Activated naive CD4-positive, alpha-beta T cell treated with anti-CD3 and anti-CD28 coated beads, Interleukin-2, amount 50 U/mL, for 72 hours (primary cell): ENCODE data around the gene RXRA. TPM values are rescaled to one million over a fixed set of nuclear protein-coding genes. Genes with fewer than 3 reads are reported as not detected.

Source experiments
- ATAC-seq, 2 donors: fragments of 150-1000 bp; cut with Tn5 transposase; 2 replicates each; pipeline ENCODE4 v1.10.0; 2021; ENCODE audit warnings: mild to moderate bottlenecking in 2 of 2, moderate library complexity in 2 of 2
- DNase-seq, 2 donors: peaks; one replicate each; pipeline ENCODE4 v3.0.0; 2021 to 2022; ENCODE audit warnings: low spot score in 2 of 2
- H3K27ac Mint-ChIP-seq, 2 donors: one replicate each; pipeline ENCODE4 v1.8.0; 2022; ENCODE audit warnings: mild to moderate bottlenecking in 2 of 2, mixed read lengths in 2 of 2
- H3K36me3 Mint-ChIP-seq, 2 donors: one replicate each; pipeline ENCODE4 v1.8.0; 2022; ENCODE audit warnings: mixed read lengths in 2 of 2
- H3K9me3 Mint-ChIP-seq, 2 donors: one replicate each; pipeline ENCODE4 v1.8.0; 2022; ENCODE audit warnings: mixed read lengths in 2 of 2
- total RNA-seq, 2 donors: library from RNA; stranded (reverse); gene quantifications; one replicate each; pipeline ENCODE4 v1.2.3, GENCODE V29; 2022

RXRA gene
- total RNA-seq, 2 donors from 2014 or later, result 0.25 to 7.9 TPM

DNA sequence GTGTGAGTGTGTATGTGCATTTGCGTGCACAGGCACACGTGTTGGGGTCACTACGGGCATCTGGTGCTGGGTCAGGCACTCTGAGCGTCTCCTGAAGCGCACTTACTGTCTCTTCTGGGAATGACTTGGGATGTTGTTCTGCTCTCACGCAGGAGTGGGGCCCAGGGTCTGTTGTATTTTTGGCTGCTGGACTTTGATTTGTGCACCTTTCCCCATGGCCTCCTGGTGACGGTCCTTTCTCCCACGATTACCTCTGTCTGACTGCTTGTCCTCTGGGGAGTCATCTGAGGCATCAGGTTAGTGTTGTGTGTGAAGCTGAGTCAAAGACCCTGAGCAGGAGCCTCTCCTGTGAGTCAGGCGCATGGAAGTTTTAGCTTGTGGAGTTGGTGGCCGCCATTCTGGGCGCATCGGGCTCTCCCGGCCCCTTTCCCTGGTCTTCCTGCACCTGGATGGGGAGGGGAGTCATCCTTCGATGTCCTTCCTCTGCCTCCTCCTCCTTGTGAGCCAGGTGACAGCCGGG is 62.1 kb downstream of the RXRA start:
- no peak for DNase-seq
- Mint-ChIP-seq H3K9me3 (no peaks in the 10 kb centered on the region), H3K36me3 (no peaks in the 10 kb centered on the region), H3K27ac (no peak overlapping the region)
- no peak for ATAC-seq

DNA sequence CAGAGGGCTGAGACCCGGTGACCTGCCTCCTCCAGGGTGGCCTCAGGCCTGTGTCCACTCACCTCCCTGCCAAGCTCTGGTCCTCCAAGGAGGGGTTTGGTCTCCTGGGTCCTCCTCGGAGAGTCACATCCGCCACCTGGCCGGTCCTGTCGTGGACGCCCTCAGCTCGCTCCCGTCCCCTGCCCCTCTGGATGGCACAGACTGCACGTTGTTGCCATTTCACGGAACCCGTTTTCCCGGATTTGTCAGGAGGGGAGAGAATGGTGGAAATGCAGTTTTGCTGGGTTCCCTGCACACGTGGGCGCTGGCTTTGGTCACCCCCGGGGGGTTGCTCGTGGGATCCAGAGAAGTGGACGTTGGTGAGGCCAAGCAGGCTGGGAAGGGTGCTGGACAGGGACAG is 62.7 kb downstream of the RXRA start:
- no peak overlapping the region for H3K27ac Mint-ChIP-seq
- ATAC-seq, result no peak
- DNase-seq, result no peak
- H3K36me3 Mint-ChIP-seq, result peaks cover 4 to 6% of the 10 kb centered on the region in 2 donors
- peaks cover 3% of the 10 kb centered on the region in 2 donors for H3K9me3 Mint-ChIP-seq

DNA sequence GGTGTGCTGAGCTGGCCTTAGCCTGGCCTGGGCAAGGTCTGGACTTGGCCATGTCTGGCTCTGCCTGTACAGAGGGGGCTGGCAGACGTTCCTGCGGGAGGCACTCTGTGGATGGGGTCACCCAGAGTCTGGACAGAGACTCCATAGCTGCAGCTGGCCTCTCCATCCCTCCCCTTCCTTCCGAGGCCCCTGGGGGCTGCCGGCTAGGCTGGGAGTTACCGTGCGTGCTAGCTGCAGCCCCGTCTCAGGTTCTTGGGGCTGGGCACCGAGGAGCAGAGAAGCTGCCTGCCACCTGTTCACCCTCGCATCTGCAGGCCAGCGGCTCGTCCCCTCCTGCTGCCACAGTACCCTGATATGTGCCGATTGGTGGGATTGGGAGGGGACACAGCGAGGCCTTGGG is 63.4 kb downstream of the RXRA start:
- DNase-seq (no peak), ATAC-seq (no peak)
- Mint-ChIP-seq H3K27ac (no peak overlapping the region), H3K9me3 (peaks cover 6 to 7% of the 10 kb centered on the region in 2 donors), H3K36me3 (peaks cover 8 to 10% of the 10 kb centered on the region in 2 donors)

DNA sequence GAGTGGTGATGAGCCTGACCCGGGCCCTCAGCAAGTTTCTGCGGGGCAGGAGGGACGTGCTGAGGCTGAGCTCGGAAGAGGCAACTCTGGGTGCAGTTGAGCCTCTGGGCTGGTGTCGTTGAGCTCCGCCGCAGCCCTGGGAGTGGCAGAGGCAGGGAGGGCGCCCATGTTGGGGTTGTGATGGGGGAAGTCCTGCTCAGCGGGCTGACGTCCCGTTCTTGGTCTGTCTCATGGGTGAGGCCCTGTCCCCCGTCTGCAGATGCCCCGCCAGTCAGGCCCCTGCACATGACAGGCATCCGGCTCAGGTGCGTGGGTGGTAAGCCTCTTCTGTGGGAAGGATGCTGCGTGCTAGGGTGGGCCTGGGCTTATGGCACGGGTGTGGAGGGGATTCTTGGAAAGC is 64.3 kb downstream of the RXRA start:
- peak overlapping the region in 1 of 2 donors; percentile 89 for H3K27ac Mint-ChIP-seq
- peaks cover 8 to 14% of the 10 kb centered on the region in 2 donors for H3K36me3 Mint-ChIP-seq
- DNase-seq (peak; percentile 73 to 87), ATAC-seq (peak; percentile 70 to 82)
- peaks cover 6 to 7% of the 10 kb centered on the region in 2 donors for H3K9me3 Mint-ChIP-seq

DNA sequence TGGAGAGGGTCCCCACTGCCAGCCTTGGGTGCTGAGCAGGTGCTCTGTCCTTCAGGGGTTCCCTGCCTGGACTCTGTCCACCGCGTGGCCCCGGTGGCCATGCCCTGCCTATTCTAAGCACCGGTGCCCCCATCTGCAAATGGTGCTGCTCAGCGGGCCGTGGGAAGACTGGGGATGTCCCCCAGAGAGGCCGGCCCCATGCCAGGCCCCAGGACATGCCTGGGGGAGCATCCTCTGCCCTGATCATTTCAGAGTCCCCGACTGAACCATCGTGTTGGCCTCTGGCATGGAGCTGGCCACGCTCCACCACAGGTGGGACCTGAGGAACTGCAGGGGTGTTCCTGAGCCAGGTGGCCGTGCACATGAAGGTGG is 64.7 kb downstream of the RXRA start:
- Mint-ChIP-seq H3K9me3 (peaks cover 6 to 7% of the 10 kb centered on the region in 2 donors), H3K27ac (peak overlapping the region in 1 of 2 donors; percentile 89), H3K36me3 (peaks cover 8 to 14% of the 10 kb centered on the region in 2 donors)
- no peak for ATAC-seq
- DNase-seq, result no peak

DNA sequence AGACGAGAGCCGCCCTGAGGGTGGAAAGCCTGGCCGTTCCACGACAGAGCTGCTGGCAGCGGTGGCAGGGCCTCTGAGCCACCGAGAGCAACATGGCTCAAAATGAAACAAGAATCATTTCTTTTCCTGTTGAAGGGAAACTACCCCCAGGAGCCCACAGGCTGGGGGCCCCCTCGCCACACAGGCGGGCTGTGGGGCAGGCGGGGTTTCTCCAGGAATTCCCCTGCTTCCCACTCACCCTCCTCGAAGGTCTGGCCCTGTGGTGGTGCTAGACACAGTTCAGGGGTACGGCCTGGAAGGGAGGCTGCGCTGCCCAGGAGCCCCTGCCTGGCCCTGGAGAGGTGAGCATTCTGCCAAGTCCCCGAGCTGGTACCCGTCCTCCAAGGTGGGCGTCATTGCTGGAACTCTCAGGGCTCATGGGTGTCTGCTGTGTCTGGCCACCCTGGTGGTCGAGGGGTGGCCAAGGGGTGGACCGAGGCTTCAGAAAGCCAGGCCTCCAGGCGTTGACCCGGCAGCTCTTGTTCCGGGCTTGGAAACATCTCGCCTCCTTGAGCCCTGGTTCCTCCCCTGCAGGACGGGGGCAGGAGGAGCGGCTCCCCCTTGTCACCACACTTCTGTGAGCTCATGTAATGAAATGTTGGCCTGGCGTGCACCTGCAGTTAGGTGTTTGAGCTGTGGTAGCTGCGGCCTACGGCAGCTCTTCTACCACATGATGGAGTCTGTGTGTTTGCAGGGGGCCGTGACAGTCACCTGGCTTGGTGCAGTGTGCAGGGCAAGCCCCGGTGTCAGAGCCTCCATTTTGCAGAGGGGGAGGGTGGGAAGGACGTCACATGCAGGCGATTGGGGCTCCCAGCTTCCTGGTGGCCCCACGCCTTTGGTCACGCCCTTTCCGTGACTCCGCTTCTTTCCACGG is 65.3 kb downstream of the RXRA start:
- peaks cover 6 to 7% of the 10 kb centered on the region in 2 donors for H3K9me3 Mint-ChIP-seq
- H3K27ac Mint-ChIP-seq, result peak overlapping the region in 1 of 2 donors; percentile 89
- DNase-seq (peak; percentile 70 to 83), ATAC-seq (peak; percentile 78 to 83)
- peaks cover 8 to 14% of the 10 kb centered on the region in 2 donors for H3K36me3 Mint-ChIP-seq

DNA sequence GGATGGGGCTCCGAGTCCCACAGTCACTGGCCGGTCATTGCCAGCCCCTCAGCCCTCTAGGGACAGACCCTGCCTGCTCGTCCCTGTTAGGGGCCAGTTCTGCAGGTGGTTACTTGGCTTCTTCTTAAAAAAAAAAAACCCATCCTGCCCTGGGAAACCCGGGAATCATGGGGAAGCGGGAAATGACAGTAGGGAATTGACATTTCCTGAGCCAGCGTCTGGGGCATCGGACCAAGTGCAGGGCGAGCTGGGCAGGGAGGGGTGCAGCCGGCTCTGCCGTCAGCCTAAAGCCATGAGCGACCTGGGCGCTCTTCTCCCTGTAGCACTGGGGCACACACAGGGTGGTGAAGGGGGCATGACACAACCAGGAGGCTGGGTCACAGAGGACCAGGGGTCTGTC is 66.6 kb downstream of the RXRA start:
- H3K36me3 Mint-ChIP-seq, result peaks cover 8 to 14% of the 10 kb centered on the region in 2 donors
- H3K9me3 Mint-ChIP-seq, result peaks cover 6 to 7% of the 10 kb centered on the region in 2 donors
- no peak overlapping the region for H3K27ac Mint-ChIP-seq

DNA sequence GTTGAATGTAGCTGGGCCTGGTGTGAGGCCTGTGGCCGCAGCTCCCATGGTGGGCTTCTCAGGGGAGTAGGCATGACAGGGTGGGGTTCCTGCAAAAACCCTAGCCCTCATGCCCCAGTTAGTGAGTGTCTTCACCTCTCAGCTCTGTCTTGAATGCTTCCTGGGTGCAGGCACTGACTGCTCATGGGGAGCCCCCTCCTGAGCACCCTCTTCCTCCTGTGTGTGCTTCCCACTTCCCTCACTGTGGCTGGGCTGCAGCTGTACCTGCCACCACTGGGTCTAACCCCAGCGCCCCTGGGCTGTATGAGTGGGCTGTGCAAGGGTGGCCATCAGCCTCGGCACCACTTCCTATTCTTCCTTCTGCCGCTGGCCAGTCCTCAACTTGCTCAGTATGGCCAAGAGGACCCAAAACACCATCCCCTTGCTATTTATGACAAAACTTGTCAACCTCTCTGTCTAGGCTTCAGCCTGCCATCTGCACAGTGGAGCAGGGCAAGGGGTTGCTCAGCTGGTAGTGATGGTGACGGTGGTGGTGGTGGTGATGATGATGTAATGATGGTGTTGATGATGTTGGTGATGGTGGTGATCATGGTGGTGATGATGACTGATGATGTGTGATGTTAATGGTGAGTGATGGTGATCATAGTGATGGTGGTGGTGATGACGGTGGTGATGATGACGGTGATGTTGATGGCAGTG is 67.5 kb downstream of the RXRA start:
- ATAC-seq (no peak), DNase-seq (no peak)
- Mint-ChIP-seq H3K9me3 (peaks cover 6 to 7% of the 10 kb centered on the region in 2 donors), H3K36me3 (peaks cover 8 to 14% of the 10 kb centered on the region in 2 donors), H3K27ac (no peak overlapping the region)

More for the DNA sequence above, 66.6 kb downstream of the RXRA start:
- ATAC-seq (no peak), DNase-seq (no peak)

DNA sequence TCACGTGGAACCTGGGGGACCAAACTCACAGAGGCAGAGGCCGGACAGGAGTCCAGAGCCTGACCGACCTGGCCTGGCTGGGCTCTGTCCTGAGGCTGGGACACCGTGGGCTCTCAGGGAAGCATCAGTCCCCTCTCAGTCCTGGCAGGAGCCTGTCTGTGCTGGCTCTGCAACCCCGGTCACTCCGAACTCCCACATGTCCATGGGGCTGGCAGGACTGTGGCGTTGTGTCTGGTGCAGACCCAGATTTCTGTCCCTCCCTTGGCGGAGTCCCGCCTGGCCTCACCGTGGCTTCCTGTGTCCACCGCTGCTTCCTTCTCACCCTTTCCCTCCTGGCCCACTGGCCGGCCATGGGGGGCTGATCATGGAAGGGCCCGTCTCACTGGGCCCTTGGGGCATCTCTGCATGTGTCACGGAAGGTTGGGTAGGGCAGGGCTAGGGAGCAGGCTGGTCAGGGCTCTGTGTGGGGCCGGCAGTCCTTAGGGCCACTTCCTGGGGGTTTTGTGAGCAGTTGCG is 68.8 kb downstream of the RXRA start:
- ATAC-seq (no peak), DNase-seq (no peak)
- Mint-ChIP-seq H3K27ac (no peak overlapping the region), H3K36me3 (peaks cover 16 to 25% of the 10 kb centered on the region in 2 donors), H3K9me3 (peaks cover 6 to 11% of the 10 kb centered on the region in 2 donors)

DNA sequence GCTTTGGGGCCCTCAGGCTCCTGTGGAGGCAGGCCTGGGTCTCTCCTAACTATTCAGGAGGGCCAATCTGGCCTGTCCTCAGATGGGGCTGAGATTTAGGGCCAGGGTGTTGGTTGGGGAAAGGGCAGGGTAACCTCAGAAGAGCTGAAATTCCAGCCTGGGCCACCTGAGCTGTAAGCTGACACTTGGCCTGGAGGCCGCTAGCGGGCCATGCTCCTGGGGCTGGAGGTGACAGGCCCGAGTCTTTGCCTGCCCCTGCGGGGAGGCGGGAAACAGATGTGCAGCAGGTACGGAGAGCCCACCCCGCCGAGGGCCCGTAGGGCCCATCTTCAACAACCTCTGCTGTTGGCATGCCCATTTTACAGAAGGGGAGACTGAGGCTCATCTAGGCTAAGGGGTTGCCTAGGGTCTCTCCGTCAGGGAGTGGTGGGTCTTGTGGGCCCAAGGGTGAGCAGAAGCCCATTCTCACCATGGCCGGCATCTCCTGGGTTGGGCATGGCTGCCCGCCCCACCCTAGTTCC is 69.5 kb downstream of the RXRA start:
- DNase-seq (no peak), ATAC-seq (no peak)
- H3K36me3 Mint-ChIP-seq, result peaks cover 16 to 25% of the 10 kb centered on the region in 2 donors
- H3K9me3 Mint-ChIP-seq, result peaks cover 6 to 11% of the 10 kb centered on the region in 2 donors
- H3K27ac Mint-ChIP-seq, result no peak overlapping the region

DNA sequence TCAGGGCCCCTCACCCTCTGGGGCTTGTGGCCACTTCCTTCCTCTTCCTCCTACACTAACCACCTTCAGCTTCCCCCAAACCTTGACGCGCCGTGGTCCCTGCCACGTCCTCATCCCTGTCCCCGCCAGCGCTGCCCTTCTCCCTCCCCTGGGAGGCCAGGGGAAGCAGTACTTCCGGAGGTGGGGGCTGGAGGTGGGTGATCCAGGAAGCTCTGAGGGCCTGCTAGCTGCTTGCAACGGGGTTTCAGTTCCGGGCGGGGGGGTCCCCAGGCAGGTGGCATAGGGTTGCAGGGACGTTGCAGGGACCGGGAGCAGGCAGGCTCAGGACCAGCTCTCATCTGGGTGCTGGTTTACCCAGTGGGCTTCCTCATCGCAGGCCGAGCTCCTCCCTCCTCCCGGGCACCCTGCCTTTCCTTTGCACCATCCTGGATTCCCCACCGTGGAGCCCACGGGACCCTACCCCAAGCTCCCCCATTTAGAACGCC is 70.0 kb downstream of the RXRA start:
- Mint-ChIP-seq H3K36me3 (peaks cover 16 to 25% of the 10 kb centered on the region in 2 donors), H3K9me3 (peaks cover 6 to 11% of the 10 kb centered on the region in 2 donors), H3K27ac (peak overlapping the region; percentile 44 to 48)
- DNase-seq, result peak; percentile 33 to 65
- peak; percentile 25 to 43 for ATAC-seq

DNA sequence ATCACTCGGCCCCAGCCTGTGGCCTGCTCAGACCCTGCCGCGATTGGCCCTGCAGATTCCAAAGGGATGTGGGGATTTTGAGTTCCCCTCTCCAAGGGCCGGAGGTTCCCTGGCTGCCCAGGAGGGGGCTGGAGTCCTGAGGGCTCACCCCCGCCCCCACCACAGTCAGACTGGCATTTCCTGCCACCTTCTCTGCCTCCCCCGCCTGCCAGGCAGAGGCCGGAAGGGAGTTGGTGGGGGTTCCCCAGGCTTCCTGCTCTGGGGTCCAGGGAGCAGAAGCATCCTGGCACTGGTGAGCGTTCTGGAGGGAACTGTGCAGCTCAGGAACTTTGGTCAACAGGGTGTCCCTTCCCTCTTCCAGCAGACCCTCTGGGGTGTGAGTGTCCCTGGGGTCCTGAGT is 70.6 kb downstream of the RXRA start:
- Mint-ChIP-seq H3K9me3 (peaks cover 6 to 11% of the 10 kb centered on the region in 2 donors), H3K36me3 (peaks cover 16 to 25% of the 10 kb centered on the region in 2 donors), H3K27ac (peak overlapping the region; percentile 44 to 48)
- ATAC-seq (peak; percentile 21 to 53), DNase-seq (peak in 1 of 2 donors; percentile 66)

DNA sequence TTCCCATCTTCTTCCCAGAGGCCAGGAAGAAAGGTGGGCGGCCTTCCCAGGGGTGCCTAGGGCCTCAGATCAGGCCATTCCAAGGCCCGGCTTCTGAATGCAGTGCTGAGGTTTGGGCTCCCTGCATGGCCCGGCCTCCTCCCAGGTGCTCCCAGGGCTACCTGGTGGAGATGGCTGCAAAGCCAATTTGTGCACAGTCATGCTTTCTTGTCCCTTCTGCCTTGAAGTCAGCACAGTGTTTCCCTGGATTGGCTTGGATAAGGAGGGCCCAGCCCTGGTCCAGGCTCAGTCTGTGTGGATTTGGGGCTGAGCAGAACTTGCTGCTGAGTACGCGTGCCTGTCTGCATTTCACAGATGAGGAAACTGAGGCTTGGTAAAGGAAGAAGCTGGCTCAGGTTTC is 72.5 kb downstream of the RXRA start:
- no peak for ATAC-seq
- H3K36me3 Mint-ChIP-seq, result peaks cover 14 to 22% of the 10 kb centered on the region in 2 donors
- no peak overlapping the region for H3K27ac Mint-ChIP-seq

DNA sequence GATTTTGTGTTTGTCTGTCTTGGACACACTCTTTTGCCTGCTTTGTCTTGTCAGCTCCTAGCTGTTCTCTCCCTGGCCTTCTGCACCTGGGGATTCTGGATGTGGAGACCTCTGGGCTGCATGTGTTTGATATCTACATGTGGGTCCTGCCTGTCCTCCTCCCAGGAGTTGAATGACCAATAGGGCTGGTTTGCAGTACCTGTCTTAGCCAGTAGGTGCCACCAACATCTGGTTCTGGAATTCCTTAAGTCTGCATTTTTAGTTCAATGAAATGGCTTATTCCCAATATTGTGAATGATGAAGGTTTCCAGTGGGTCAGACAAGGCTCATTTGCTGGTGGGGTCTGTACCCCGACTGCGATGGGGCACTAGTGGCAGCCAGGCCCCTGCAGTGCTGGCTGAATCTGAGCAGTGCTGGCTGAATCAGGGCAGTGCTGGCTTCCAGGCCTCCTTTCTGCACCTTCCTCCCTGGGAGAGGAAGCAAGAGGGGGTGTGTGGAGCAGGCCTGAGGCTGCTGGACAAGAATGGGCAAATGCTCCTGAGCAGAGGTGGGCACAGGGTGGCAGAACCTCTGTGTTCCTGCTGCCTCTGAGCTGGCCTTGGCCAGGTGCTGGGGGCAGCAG is 73.3 kb downstream of the RXRA start:
- no peak for ATAC-seq
- Mint-ChIP-seq H3K9me3 (peaks cover 0 to 4% of the 10 kb centered on the region in 2 donors), H3K36me3 (peaks cover 8 to 15% of the 10 kb centered on the region in 2 donors), H3K27ac (no peak overlapping the region)
- DNase-seq, result no peak

More for the DNA sequence above, 72.5 kb downstream of the RXRA start:
- peaks cover 5 to 10% of the 10 kb centered on the region in 2 donors for H3K9me3 Mint-ChIP-seq
- DNase-seq, result no peak

DNA sequence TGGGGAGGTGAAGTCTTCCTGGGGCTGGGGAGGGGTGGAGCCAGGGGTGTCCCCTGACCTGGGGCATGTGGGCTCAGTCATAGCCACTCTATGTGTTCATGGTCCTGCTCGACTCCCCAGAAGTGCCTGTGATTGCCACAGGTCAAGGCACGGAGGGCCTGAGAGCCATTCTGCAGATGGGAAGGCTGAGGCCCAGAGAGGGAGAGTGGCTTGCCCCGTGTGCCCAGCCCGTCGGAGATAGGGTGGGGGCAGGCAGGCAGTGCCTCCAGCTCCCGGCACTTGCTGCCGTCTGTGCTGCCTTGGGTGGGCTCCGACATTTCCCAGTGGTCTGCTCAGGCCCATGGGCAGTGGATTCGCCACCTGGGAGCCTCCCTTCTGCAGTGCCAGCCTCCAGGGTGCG is 74.0 kb downstream of the RXRA start:
- Mint-ChIP-seq H3K27ac (no peak overlapping the region), H3K9me3 (peaks cover 0 to 4% of the 10 kb centered on the region in 2 donors), H3K36me3 (peaks cover 8 to 12% of the 10 kb centered on the region in 2 donors)
- ATAC-seq (no peak), DNase-seq (no peak)

DNA sequence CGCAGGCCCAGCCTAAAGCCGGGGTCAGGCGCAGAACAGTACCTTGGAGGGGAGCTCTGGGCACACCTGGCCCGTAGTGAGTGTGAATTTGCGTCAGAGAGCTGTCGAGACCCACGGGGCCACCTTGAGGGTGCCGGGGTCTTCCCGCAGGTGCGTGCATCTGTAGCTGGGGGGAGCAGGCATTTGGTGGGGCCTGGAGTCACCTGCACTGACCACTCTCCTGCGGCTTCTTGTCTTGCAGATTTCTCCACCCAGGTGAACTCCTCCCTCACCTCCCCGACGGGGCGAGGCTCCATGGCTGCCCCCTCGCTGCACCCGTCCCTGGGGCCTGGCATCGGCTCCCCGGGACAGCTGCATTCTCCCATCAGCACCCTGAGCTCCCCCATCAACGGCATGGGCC is 75.1 kb downstream of the RXRA start:
- Mint-ChIP-seq H3K36me3 (peaks cover 8 to 11% of the 10 kb centered on the region in 2 donors), H3K9me3 (peaks cover 0 to 4% of the 10 kb centered on the region in 2 donors), H3K27ac (no peak overlapping the region)
- no peak for DNase-seq
- ATAC-seq, result no peak
